Measurements from ENCODE around the gene HELT.

The HELT gene

GRCh38 chr4:185068837-185069236 is 50.5 kb downstream of the HELT start:
- no peaks in the 10 kb centered on the region for H3K4me1 ChIP-seq (ENCODE audit: control insufficient read depth, insufficient read depth, low read length)
- no peak overlapping the region for H3K27ac ChIP-seq (ENCODE audit: low read length)
- no peaks in the 10 kb centered on the region for H3K36me3 ChIP-seq (ENCODE audit: control insufficient read depth in 2 of 2, insufficient read depth in 2 of 2, low read length in 2 of 2)
- H3K9me3 ChIP-seq (ENCODE audit: control insufficient read depth in 2 of 2, low read length in 2 of 2), result no peaks in the 10 kb centered on the region
- H3K4me3 ChIP-seq (ENCODE audit: low read length in 2 of 2), result no peak overlapping the region
- no peak overlapping the region for H3K9ac ChIP-seq (ENCODE audit: low read length in 2 of 2)
- H3K27me3 ChIP-seq (ENCODE audit: control insufficient read depth in 1 of 2, insufficient read depth in 2 of 2, low read length in 2 of 2), result no peaks in the 10 kb centered on the region
